Measurements from ENCODE around the gene C19orf33.
A peak's percentile ranks its signal among the peaks of the same experiment; 100 is the strongest.
"Not testable (repeated sequence)": the region's sequence is repeated elsewhere in the genome, so short reads cannot be mapped to it uniquely, and the experiment has no call there.

Gene C19orf33

DNA sequence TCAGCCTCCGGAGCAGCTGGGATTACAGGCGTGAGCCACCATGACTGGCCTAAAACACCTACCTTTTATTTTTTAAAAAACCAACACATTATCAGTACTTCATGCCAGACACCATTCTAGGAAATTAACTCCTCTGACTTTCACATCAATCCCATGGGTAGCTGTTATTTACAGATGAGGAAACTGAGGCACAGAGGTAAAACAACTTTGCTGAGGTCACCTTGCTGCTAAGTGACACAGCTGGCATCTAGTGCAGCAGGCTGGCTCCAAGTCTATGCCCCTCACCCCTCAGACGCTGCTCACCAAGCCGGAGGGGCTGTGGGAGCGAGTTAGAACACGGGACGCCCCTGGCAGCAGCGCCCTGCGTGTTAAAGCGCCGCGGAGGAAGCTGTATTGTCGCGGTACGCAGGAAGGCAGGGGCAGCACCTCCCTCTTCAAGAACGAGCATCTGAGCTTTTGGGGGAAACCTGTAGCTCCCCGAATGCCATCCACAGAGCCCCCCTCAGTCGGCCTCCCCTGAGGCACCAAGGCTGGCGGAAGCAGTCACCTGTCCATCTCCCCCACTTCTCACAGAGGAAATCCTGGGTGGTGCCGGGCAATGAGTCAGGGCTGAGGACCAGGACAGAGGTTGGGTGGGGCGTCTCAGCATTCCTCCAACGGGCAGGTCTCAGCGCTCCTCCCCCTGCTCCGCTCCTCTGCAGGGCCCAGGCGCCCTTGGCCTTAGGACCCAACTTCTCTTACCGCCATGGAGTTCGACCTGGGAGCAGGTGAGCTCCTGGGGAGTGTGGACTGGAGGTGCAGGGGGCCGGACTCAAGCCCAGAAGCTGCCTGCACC is at the start of gene C19orf33:
TSS of gene C19orf33 (plus strand) at position 735 of the 835 bp plus-strand sequence. CDS start at position 746, 11 bp downstream.
- no peak for DNase-seq

DNA sequence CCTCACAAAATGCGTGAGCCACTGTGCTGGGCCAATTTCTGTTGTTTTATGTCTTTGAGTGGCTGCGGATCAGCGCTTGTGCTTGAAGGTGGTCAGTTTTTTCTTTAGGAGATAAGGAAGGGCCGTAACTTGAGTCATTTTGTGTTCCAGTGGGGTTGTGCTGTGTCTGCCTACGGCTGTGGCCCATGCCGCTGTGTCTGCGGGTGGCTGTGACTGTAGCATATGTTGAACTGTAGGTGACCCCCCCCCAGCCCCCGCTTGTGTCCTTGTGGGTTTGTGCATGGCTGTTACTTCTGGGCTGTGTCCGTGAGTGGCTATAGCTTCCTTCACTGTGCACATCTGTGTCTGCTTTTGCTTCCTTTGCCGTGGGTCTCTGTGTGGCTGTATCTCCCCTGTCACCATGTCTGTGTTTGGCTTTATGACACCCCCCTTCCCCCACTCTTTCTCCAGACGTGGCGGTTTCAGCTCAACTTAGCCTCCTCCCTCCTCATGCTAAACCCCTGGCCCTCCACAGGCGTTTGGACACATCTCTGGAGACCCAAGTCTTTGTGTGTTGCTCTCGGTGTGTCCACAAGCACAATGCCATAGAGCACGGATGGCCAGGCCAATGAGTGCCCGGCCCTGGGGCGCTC is 48.6 kb upstream of the C19orf33 start:
- no peak for DNase-seq

DNA sequence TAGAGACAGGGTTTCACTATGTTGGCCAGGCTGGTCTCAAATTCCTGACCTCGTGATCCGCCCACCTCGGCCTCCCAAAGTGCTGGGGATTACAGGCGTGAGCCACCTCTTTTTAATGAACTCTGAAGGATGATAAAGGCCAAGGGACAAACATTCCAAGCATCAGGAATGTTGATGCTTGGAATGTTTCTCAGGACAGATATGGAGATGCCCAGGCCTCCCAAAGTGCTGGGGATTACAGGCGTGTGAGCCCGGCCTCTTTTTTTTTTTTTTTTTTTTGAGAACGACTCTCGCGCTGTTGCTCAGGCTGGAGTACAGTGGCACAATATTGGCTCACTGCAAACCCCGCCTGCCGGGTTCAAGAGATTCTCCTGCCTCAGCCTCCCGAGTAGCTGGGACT is 42.1 kb upstream of the C19orf33 start:
- DNase-seq: not testable (repeated sequence)

DNA sequence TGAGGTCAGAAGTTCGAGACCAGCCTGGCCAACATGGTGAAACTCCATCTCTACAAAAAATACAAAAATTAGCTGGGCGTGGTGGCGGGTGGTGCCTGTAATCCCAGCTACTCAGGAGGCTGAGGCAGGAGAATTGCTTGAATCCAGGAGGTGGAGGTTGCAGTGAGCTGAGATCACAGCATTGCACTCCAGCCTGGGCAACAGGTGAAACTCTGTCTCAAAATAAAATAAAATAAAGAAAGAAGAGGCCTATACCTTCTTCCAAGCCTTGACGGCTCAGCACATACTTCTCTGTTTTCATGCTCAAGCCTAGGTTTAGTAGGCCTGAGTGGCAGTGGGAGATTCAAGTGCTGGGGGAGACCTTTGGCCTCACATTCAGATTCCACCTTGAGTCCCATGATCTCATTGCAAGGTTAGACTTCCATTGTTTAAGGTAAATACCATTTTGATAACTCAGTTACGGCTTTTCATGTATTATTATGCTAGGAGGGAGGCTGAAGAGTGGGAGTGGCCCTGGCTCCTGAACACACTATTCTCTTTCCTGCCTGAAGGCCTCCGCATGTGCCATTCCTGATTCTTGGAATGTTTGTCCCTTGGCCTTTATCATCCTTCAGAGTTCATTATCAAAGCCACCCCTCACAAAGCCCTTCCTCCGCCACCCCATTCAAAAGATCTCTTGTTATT is 41.3 kb upstream of the C19orf33 start:
- DNase-seq: no peak

DNA sequence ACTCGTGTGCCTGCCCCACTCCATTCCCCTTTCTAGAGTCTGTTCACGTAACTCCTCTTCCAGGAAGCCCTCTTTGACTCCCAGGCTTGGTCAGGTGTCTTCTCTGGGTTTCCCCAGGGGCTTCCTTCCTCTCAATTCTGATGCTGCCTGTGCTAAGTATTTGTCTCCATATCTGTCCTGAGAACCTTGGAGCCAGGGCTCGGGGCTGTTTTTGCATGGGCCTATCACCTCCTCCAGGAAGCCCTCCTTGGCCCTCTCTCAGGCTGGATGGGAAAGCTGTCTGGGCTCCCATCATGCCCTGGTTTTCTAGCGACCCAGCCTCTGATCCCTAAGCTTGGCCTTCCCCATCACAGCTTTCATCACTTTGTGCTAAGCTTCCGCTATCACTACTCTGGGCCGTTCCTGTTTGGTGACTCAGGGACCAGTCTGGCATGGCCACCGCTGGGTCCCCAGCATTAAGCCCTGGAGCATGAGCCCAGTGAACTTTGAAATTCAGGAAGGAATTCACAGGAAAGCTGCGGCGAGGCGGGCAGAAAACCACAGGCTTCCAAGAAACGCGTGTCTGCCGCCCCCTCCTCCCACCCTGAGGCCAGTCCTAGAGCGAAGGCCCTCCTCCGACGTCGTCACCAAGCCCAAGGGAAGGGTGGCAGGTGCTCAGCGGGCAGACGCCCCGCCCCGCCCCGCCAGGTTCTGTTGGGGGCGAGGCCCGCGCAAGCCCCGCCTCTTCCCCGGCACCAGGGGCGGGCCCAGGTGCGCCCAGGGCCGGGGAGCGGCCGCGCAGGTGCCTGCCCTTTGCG is 40.2 kb upstream of the C19orf33 start:
- DNase-seq: no peak

DNA sequence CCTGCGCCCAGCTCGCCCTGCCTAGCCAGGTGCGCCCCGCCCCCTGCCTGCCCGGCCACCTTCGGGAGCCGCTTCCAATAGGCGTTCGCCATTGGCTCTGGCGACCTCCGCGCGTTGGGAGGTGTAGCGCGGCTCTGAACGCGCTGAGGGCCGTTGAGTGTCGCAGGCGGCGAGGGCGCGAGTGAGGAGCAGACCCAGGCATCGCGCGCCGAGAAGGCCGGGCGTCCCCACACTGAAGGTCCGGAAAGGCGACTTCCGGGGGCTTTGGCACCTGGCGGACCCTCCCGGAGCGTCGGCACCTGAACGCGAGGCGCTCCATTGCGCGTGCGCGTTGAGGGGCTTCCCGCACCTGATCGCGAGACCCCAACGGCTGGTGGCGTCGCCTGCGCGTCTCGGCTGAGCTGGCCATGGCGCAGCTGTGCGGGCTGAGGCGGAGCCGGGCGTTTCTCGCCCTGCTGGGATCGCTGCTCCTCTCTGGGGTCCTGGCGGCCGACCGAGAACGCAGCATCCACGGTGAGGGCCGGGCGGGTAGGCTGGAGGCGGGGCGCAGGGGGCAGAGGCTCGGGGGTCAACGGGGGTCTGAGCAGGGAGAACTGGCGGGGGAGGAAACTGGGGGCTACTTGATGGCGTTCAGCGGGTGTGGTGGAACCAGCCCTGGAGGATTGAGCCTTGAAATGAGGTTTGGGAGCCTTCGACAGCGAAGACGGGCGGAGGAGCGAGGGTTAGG is 39.4 kb upstream of the C19orf33 start, which contains the start of gene SPINT2:
TSS of gene SPINT2 (plus strand) at position 88 of the 727 bp plus-strand sequence. CDS start at position 408, 320 bp downstream.
- peak; percentile 96 for DNase-seq

DNA sequence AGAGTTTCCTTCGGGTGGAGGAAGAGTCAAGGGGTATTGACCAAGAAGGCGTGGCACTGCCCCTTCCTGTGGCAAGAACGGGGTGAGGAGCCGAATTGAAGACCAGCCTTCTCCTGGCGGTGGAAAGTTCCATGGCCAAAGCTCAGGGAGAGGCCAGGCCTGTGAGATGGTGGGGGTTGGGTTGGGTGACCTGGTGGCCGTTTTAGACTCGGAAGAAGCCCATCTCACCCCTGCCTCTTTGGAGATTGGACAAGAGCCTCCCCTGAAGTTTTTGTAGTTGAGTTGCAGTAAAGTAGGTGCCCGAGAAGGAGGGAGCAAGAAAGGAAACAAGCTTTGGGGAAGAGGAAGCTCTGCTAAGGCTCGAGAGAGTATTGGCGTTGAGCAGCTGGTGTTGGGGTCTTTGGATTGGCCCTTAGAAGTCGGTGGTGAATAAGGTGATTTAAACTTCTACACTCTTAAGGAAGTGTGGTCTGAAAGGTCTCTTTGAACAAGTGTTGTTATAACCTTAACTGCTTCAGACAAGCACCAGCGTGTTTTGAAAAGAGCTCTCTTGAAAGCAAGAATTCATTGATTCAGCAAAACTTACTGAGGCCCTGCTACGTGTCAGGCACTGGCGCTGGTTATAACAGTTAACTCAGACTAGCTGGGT is 38.7 kb upstream of the C19orf33 start:
- peak; percentile 67 for DNase-seq

DNA sequence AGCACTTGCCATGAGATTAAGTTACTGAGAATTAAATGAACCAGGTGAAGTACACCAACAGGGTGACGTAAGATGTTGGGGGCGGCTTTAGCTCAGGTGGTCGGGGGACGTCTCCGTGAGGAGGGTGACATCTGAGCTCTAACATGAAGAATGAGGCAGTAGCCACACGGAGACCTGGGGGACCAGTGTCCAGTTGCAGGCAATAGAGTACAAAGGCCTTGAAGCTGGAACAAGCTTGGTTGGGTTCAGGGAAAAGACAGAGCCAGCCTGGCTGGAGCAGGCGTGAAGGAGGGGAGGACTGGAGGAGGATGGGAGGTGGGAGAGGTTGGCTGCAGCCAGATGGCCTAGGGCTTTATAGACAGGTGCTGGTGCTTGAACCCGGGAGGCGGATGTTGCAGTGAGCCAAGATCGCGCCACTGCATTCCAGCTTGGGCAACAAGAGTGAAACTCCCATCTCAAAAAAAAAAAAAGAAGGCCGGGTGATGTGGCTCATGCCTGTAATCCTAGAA is 38.1 kb upstream of the C19orf33 start:
- peak; percentile 67 for DNase-seq

DNA sequence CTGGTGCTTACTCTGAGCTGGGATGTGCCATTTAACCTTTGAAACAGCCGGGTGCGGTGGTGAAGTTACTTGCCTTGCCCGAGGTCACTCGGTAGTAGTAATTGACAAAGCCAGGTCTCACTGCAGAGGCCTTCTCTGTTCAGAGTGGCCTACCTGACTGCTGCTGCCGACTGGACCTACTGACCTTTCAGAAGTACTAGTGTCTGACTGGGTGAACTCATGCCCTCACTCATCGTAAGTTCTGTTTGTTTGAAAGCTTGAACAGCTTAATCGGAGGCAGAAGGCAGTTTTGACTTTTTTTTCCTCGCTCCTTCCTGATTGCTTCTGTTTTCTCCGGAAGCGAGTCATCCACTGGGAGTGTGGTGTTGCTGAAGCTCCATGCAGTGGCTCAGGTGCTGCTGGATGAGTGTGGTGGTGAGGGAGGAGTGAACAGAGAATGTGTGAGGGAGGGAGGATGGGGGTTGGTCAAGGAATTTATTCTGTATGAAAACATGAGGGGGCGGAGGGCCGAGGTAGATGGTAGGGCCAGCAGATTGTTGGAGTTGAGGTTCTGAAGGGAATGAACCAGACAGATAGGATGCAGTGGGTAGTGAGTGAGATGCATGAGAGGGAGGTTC is 37.0 kb upstream of the C19orf33 start:
- no peak for DNase-seq

DNA sequence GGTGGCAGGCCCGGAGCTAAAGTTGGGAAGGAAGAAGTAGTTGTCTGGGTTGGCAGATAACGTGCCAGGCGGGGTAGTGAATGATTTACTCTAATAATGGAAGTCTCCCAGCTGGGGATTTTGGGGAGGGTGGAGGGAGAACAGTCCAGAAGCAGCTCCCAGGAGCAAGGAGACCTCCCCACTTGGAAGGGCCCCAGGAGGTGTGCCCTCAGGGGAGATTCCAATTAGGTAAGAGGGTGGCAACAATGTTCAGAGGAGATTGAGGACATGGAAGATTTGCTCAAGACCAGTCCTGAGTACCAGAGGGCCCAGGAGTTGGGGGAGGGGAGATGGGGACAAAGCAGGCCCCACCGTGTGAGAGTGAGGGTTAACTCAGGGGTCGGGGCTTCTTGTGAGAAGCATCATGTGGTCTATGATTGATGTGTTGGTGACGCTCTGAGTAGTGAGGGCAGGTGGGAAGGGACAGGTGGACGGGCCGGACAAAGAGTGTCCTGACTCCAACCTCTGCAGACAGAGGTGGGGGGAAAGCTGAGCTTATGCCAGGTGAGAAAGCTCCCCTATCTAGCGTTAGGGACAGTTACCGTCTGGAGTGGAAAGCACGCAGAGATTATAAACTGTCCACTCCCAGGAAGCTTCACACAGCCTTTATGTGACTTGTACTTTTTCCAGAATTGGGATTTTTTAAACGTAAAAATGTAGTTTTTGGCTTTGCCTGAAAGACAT is 36.1 kb upstream of the C19orf33 start:
- DNase-seq: no peak

DNA sequence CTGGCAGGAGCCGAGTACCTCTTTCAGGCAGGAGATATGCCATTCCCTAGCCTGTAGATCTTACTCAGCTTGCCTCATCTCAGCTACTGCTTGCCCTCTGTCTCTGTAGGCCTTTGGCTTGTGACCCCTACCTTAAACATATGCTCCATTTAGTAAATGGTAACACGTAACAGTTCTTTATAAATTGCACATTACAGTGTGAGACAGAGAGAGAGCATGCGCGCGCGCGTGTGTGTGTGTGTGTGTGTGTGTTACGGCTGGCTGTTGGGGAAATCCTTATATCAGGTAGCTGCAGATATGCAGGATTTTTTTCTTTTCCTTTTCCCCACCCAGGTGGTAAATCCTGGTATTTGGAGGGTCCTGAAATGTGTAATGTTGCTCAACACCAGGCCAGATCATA is 35.5 kb upstream of the C19orf33 start:
- no peak for DNase-seq

DNA sequence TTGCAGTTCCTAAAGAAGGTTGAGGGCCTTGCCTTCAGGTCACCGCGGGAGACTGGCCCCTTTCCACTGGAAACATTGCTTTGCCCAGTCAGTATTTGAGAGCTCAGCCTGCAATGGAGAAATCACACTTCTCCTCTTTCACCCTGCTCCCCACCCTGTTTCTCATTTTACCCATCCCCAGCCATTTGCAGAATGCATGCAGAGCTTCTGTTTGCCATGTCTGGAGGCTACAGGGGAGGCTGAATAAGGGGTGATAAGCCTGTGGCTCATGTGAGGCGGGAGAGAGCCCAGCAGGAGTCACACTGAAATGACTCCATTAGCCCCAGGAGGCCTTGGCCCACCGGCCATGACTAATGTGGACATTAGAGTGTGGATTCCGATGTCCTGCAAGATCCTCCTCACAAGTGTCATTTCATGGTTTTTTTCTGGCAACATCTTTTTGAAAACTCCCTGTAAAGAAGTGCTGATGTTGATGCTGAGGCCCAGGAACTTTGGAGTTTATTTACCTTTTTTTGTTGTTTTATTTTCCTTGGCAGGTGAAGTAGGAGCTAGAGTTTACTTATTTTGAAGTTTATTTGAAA is 33.4 kb upstream of the C19orf33 start:
- DNase-seq: no peak

DNA sequence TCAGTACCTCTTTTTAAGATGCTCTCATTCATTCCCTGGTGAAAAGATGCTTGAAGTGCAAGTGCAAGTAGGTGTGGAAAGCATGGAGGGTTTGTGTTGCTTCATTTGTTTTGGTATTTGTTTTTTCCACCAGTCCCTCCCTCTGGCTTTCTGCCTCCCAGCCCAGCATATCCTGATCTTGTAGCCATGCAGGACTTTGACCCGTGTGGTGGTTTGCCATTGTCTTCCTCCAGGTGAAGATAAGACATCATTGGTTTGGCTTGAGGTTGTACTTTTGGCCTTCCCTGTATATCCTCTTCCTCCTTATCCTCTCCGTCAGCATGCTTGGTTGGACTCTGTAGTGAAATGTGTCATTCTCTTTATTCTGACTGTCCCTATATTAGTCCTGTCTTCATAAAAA is 30.6 kb upstream of the C19orf33 start:
- no peak for DNase-seq

DNA sequence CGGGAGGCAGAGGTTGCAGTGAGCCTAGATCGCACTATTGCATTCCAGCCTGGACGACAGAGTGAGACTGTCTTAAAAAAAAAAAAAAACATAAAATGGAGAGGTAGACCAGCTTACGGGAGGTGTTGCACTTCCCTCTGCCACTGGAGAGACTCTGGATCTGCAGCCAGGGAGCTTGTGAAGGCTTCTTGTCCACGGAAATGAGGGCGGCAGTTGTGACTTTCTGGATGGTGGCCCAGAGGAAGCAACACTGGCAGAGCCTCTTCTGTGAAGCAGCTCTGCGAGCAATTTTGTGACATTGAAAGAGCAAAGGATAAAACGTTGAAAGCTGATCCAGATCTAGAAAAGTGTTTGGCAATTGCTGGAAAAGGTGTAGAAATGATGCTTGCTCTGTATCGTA is 29.3 kb upstream of the C19orf33 start:
- DNase-seq: no peak

DNA sequence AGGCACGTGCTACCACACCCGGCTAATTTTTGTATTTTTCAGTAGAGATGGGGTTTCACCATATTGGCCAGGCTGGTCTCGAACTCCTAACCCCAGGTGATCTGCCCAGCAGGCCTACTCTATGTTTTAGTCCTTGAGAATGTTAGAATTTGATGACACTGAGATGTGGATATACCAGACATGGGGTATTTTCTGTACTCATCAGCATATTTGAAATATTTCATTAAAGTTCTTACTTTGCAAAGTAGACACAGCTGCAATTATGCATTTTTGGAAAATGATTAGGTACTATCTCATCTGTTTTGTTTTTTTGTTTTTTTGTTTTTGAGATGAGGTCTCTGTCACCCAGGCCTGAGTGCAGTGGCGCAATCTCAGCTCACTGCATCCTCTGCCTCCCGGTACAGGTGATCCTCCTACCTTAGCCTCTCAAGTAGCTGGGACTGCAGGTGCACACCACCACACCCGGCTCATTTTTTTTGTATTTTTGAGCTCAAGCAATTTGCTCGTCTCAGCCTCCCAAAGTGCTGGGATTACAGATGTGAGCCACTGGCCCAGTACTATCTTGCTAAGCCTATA is 27.0 kb upstream of the C19orf33 start:
- no peak for DNase-seq

DNA sequence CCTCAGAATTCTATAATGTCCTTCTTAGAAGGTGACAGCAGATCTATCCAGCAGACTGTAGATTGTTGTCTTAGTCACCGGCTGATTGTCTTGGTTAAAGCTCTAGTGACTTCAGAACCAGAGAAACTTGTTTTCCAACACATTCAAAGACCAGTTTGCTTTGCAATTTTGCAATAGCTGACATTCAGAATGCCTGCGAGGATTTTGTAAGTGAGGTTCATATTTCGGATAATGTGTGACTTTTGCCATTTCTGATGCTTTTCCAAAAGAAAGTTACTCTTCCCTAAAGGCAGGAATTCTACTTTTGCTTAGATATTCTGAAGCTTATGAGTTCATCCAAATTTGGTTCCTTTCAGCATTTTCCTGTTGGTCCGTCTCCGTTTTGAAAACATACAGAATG is 26.5 kb upstream of the C19orf33 start:
- DNase-seq: no peak

DNA sequence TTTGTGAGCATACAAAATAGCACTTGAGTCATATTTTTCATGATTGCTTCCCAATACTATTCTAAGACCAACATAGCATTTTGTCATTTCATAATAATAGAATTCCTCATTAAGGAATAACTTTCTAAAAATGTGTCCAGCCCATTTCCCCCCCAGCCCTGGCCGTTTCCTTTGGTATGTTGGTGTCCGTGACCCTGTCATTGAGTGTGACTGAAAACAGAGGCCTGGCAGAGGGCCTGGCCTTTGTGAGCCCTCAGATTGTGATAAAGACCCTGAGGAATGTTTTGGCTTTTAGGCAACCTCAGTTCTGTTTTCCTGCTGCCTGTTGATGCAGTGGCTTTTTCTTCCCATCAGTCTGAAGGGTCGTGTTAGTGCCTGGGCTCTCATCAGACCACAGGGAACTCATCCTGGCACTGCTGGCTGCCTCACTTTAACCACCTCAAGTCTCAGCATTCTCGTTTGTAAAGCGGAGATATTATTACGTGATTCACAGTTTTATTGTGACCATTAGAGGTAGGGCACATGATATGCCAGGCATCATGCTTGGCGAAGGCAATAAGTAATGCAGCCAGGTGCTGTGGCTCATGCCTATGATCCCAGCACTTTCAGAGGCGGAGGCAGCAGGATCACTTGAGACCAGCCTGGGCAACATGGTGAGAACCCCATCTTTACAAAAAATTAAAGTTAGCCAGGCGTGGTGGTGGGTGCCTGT is 25.9 kb upstream of the C19orf33 start:
- no peak for DNase-seq

DNA sequence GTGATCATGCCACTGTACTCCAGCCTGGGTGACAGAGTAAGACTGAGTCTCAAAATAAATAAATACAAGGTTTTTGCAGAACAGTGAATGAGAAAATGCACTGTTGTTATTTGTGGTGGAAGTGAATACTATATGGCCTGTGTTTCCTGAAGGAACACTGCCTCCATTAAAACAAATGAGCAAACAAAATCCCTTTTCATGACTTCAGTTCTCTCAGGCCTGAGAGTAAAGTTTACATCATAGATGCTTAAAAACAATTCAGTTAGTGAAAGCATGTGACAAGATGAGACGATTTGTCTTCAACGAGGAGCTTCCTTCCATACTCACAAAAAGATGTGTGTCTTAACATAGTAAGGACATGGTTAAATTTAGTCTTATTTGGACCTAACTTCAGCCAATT is 25.3 kb upstream of the C19orf33 start:
- no peak for DNase-seq

Data from DMS79 (cell line).